H1 (cell line): ENCODE results near the gene PGAP3. TPM values are rescaled to one million over a fixed set of nuclear protein-coding genes. Genes with fewer than 3 reads are reported as not detected.

ENCODE experiments used
- CTCF ChIA-PET: fragments of 300-600 bp; sonication (Branson Sonifier 250); formaldehyde crosslinking; loops from one replicate; lab custom pipeline; 2021; ENCODE audit not compliant: partially characterized antibody; lab: Charles Lee
- POLR2A ChIA-PET: fragments of 300-600 bp; sonication (Branson Sonifier 250); formaldehyde crosslinking; loops from one replicate; lab custom pipeline; 2021; ENCODE audit warnings: inconsistent platforms; ENCODE audit not compliant: partially characterized antibody; lab: Charles Lee
- DNase-seq, 2 experiments: peaks; one replicate each; pipeline versions ENCODE4 v3.0.0 to v3.0.0-alpha.2; 2010 to 2022; ENCODE audit warnings: low spot score in 2 of 2, low read depth in 1 of 2, mixed read lengths in 1 of 2
- FAIRE-seq: peaks from 2 replicates; lab custom pipeline; 2011; peaks lifted over from hg19 to GRCh38; lab: Jason Lieb, UNC
- H2AFZ ChIP-seq: 2 replicates; pipeline ENCODE4 v1.8.1; 2012; ENCODE audit warnings: low read length, inconsistent platforms
- H2AK5ac ChIP-seq: 2 replicates; pipeline ENCODE4 v1.6.1; 2013; ENCODE audit warnings: low read depth, low read length
- H2BK120ac ChIP-seq: replicated peaks from 2 replicates; pipeline ENCODE3; 2013; ENCODE audit warnings: low read depth, low read length, inconsistent platforms
- H2BK12ac ChIP-seq: 2 replicates; pipeline ENCODE4 v1.6.1; 2013; ENCODE audit warnings: low read depth, low read length
- H2BK15ac ChIP-seq: 2 replicates; pipeline ENCODE4 v1.6.1; 2013; ENCODE audit warnings: low read length
- H2BK20ac ChIP-seq: 2 replicates; pipeline ENCODE4 v1.6.1; 2013; ENCODE audit warnings: low read length
- H2BK5ac ChIP-seq: 2 replicates; pipeline ENCODE4 v1.6.1; 2013; ENCODE audit warnings: low read depth, low read length
- H3K14ac ChIP-seq: 2 replicates; pipeline ENCODE4 v1.6.1; 2013; ENCODE audit warnings: inconsistent platforms; ENCODE audit not compliant: insufficient read length
- H3K18ac ChIP-seq: 2 replicates; pipeline ENCODE4 v1.6.1; 2013; ENCODE audit warnings: low read length; ENCODE audit errors: extremely low read depth
- H3K23ac ChIP-seq: 2 replicates; pipeline ENCODE4 v1.6.1; 2013; ENCODE audit warnings: inconsistent platforms; ENCODE audit not compliant: insufficient read length
- H3K23me2 ChIP-seq: 2 replicates; pipeline ENCODE4 v1.6.1; 2013; ENCODE audit warnings: low read depth, low read length
- H3K27ac ChIP-seq: 2 replicates; pipeline ENCODE4 v1.6.1; 2011; ENCODE audit warnings: low read depth, low read length, inconsistent platforms
- H3K27me3 ChIP-seq, 4 experiments: replicated peaks in 1 of 4; 1 replicate in 1 of 4; 2 replicates in 3 of 4; pipeline versions ENCODE4 v1.6.1 to v1.8.1; 2011 to 2013; ENCODE audit warnings: low read length in 3 of 4, mild to moderate bottlenecking in 3 of 4, inconsistent platforms in 2 of 4, mixed read lengths in 2 of 4, moderate library complexity in 1 of 4; ENCODE audit not compliant: control insufficient read depth in 3 of 4, insufficient read depth in 3 of 4; ENCODE audit errors: extremely low read depth in 1 of 4
- H3K36me3 ChIP-seq, 4 experiments: 2 replicates each; pipeline versions ENCODE4 v1.6.1 to v1.8.1; 2011 to 2013; ENCODE audit warnings: mild to moderate bottlenecking in 4 of 4, low read length in 3 of 4, moderate library complexity in 2 of 4, control low read depth in 1 of 4, inconsistent platforms in 1 of 4; ENCODE audit not compliant: insufficient read depth in 4 of 4, control insufficient read depth in 2 of 4
- H3K4ac ChIP-seq: replicated peaks from 2 replicates; pipeline ENCODE3; 2013; ENCODE audit warnings: low read length, low read depth, mixed read lengths, inconsistent platforms; ENCODE audit not compliant: insufficient read length
- H3K4me1 ChIP-seq, 4 experiments: replicated peaks in 1 of 4; 1 replicate in 1 of 4; 2 replicates in 3 of 4; pipeline versions ENCODE4 v1.6.1 to v1.8.1; 2011 to 2013; ENCODE audit warnings: low read length in 3 of 4, inconsistent platforms in 2 of 4, mixed read lengths in 1 of 4; ENCODE audit not compliant: insufficient read depth in 4 of 4, control insufficient read depth in 3 of 4
- H3K4me2 ChIP-seq, 2 experiments: 2 replicates each; pipeline versions ENCODE4 v1.6.1 to v1.8.1; 2011 to 2013; ENCODE audit warnings: low read depth in 2 of 2, low read length in 2 of 2, control low read depth in 1 of 2, inconsistent platforms in 1 of 2, mild to moderate bottlenecking in 1 of 2; ENCODE audit not compliant: insufficient read depth in 1 of 2
- H3K4me3 ChIP-seq, 4 experiments: fragments of 200-600, 300-600 bp in 1 of 4; sonication (generic), shearing (Covaris generic), sonication (Bioruptor Twin) in 1 of 4; 2 replicates each; pipeline versions ENCODE4 v1.5.1 to v1.8.1; 2011 to 2016; ENCODE audit warnings: low read length in 4 of 4, low read depth in 3 of 4, control low read depth in 2 of 4, inconsistent platforms in 2 of 4, mild to moderate bottlenecking in 2 of 4, mixed read lengths in 1 of 4, moderate library complexity in 1 of 4; ENCODE audit not compliant: insufficient read depth in 2 of 4; ENCODE audit errors: extremely low read depth in 1 of 4
- H3K56ac ChIP-seq: replicated peaks from 2 replicates; pipeline ENCODE3; 2013; ENCODE audit warnings: low read depth, mild to moderate bottlenecking, mixed read lengths, low read length, inconsistent platforms; ENCODE audit not compliant: insufficient read length
- H3K79me1 ChIP-seq: 2 replicates; pipeline ENCODE4 v1.6.1; 2013; ENCODE audit warnings: low read depth, low read length, control low read depth
- H3K79me2 ChIP-seq, 2 experiments: 2 replicates each; pipeline versions ENCODE4 v1.6.1 to v1.8.1; 2012 to 2013; ENCODE audit warnings: low read length in 2 of 2, mild to moderate bottlenecking in 2 of 2, inconsistent platforms in 1 of 2; ENCODE audit not compliant: insufficient read depth in 2 of 2, control insufficient read depth in 1 of 2
- H3K9ac ChIP-seq, 4 experiments: replicated peaks in 1 of 4; 1 replicate in 1 of 4; 2 replicates in 3 of 4; pipeline versions ENCODE4 v1.6.1 to v1.8.1; 2011 to 2013; ENCODE audit warnings: low read depth in 3 of 4, low read length in 3 of 4, control low read depth in 2 of 4, mild to moderate bottlenecking in 2 of 4, moderate library complexity in 2 of 4, inconsistent platforms in 1 of 4; ENCODE audit errors: extremely low read depth in 1 of 4
- H3K9me3 ChIP-seq, 2 experiments: 2 replicates each; pipeline versions ENCODE4 v1.6.1 to v1.8.1; 2012 to 2013; ENCODE audit warnings: mild to moderate bottlenecking in 2 of 2, moderate library complexity in 2 of 2, control low read depth in 1 of 2, inconsistent platforms in 1 of 2, low read depth in 1 of 2, low read length in 1 of 2, mixed read lengths in 1 of 2; ENCODE audit not compliant: insufficient read depth in 2 of 2
- H4K20me1 ChIP-seq, 2 experiments: replicated peaks in 1 of 2; 2 replicates each; pipeline versions ENCODE3 to v1.8.1; 2011 to 2013; ENCODE audit warnings: inconsistent platforms in 2 of 2, low read length in 2 of 2, mild to moderate bottlenecking in 1 of 2; ENCODE audit not compliant: insufficient read depth in 2 of 2, control insufficient read depth in 1 of 2
- H4K5ac ChIP-seq: 2 replicates; pipeline ENCODE4 v1.6.1; 2013; ENCODE audit warnings: low read length, low read depth, mixed read lengths, inconsistent platforms; ENCODE audit not compliant: insufficient read length
- H4K8ac ChIP-seq: 2 replicates; pipeline ENCODE4 v1.8.0; 2013; ENCODE audit warnings: mild to moderate bottlenecking, moderate library complexity, low read length, inconsistent platforms; ENCODE audit not compliant: insufficient read depth; ENCODE audit errors: extremely low read depth
- H4K91ac ChIP-seq: replicated peaks from 2 replicates; pipeline ENCODE3; 2013; ENCODE audit warnings: low read length, mixed read lengths, inconsistent platforms; ENCODE audit not compliant: insufficient read length
- ASH2L ChIP-seq: fragments of 200-600, 300-600 bp; sonication (generic); IDR thresholded peaks from one replicate; pipeline ENCODE4 v1.7.1; 2017; ENCODE audit warnings: low read length
- BACH1 ChIP-seq: IDR thresholded peaks from 2 replicates; pipeline ENCODE4 v1.6.1; 2012; ENCODE audit warnings: low read length, improper control_type of control experiment
- BCL11A ChIP-seq, 2 experiments: IDR thresholded peaks; one replicate each; pipeline ENCODE4 v1.6.1; 2011; ENCODE audit warnings: low read depth in 2 of 2, low read length in 2 of 2, mild to moderate bottlenecking in 2 of 2
- CTBP2 ChIP-seq: IDR thresholded peaks from 2 replicates; pipeline ENCODE4 v1.7.0; 2011; ENCODE audit warnings: borderline replicate concordance, mild to moderate bottlenecking, moderate library complexity, mixed read lengths, low read length; ENCODE audit not compliant: insufficient read depth, insufficient read length
- HDAC2 ChIP-seq, 2 experiments: fragments of 300-600 bp in 1 of 2; sonication (generic) in 1 of 2; IDR thresholded peaks; 2 replicates each; pipeline ENCODE4 v1.6.1; 2011 to 2012; ENCODE audit warnings: low read depth in 2 of 2, low read length in 2 of 2, mild to moderate bottlenecking in 2 of 2, moderate library complexity in 2 of 2, borderline replicate concordance in 1 of 2, inconsistent platforms in 1 of 2
- KDM1A ChIP-seq: fragments of 200-600, 300-600 bp; sonication (generic); IDR thresholded peaks from 2 replicates; pipeline ENCODE4 v1.7.1; 2016; ENCODE audit warnings: mild to moderate bottlenecking, low read length, borderline replicate concordance
- KDM4A ChIP-seq: IDR thresholded peaks from one replicate; pipeline ENCODE4 v1.7.1; 2012; ENCODE audit warnings: low read depth, mild to moderate bottlenecking, moderate library complexity, low read length, inconsistent platforms; ENCODE audit not compliant: severe bottlenecking
- SIRT6 ChIP-seq: IDR thresholded peaks from one replicate; pipeline ENCODE4 v1.7.1; 2012; ENCODE audit warnings: low read length, inconsistent platforms
- WGBS, 2 experiments: shearing (Covaris generic) in 1 of 2; methylation state at CpG; one replicate each; pipeline versions ENCODE4 v1.1.6 to v1.1.7; 2013 to 2015; ENCODE audit warnings: low lambda C conversion rate in 2 of 2, mixed read lengths in 2 of 2, inconsistent platforms in 1 of 2, low coverage in 1 of 2, missing lambda C conversion rate in 1 of 2; ENCODE audit not compliant: insufficient replicate concordance in 2 of 2, insufficient coverage in 1 of 2, insufficient read length in 1 of 2; ENCODE audit errors: extremely low coverage in 1 of 2, missing lambda C conversion rate in 1 of 2; 5-methylcytosine and 5-hydroxymethylcytosine counted together
- polyA plus RNA-seq, 7 experiments: library from polyadenylated mRNA; depleted of rRNA in 3 of 7; stranded (reverse) in 5 of 7; unstranded in 2 of 7; fragments of >200 nt in 5 of 7; fragments of 200-250 nt in 2 of 7; gene quantifications; 1 replicate in 5 of 7; 2 replicates in 1 of 7; 4 replicates in 1 of 7; pipeline versions ENCODE4 v1.2.1 to v1.2.3, GENCODE V29; 2011 to 2013; ENCODE audit warnings: missing spikeins in 2 of 7, mixed read lengths in 2 of 7
- total RNA-seq: library from RNA; stranded (reverse); fragmentation: NEBNext Ultra II Directional; extraction: Animal tissue kit (Norgen Biotek cat#: 25700); gene quantifications from 2 replicates; pipeline ENCODE4 v1.2.1, GENCODE V29; 2021
- TF ChIP-seq, protein P1 (sequence below): IDR thresholded peaks from 2 replicates; pipeline ENCODE4 v1.6.1; 2012; ENCODE audit warnings: inconsistent platforms

PGAP3 gene
- total and polyA plus RNA-seq, 2 of the 8 experiments (the other 6 are each of a cell fraction or from before 2014, with no cell fraction given): 21.0 to 30.7 TPM

DNA sequence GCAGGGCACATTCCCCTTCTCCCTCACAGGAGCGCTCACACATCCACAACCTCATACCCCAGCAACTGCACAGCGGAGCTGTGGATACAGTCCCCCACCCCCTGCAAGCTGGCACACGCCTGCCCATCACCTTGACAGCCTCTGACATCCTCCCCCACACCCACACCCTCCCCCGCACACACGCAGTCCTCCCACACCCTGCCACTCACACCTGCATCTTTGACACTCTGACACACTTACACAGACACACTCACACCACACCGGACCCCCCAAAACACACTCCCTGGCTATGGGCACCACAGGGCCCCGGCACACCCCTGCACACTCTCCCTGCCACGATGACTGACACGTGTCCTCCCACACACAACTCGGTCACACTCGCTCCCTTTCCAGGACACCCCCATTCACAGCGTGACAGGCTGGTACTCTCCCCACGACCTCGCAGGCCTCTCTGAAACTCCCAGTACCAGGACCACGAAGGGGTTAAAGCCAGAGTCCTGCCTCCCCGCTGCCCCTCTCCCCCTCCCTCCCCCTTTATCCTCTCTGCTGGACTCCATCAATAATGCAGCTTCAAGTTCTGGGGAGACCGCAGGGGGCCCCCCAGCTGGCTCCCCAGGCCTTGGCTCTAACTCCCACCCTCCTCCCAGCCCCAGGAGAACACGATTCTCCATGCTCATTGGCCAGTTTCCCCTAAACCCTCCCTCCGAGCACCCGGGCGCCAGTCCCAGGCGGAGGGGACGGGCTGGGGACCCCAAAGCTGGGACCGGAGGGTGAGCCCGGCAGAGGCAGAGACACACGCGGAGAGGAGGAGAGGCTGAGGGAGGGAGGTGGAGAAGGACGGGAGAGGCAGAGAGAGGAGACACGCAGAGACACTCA lies 61.4 kb downstream of the PGAP3 start, which contains the start of gene PPP1R1B:
PPP1R1B (plus strand) TSS at position 782 of the 876 bp plus-strand sequence. CDS start 441 bp downstream, outside the sequence.
- TF ChIP-seq KDM4A: no peak
- TF ChIP-seq HDAC2 (IDR thresholded peaks at IDR 0.05; ENCODE audit: borderline replicate concordance in 1 of 2, low read depth in 2 of 2, low read length in 2 of 2): peak in 1 of 2 experiments; percentile 10; a peak in 2 of 4 replicates
- TF ChIP-seq, protein P1, sequence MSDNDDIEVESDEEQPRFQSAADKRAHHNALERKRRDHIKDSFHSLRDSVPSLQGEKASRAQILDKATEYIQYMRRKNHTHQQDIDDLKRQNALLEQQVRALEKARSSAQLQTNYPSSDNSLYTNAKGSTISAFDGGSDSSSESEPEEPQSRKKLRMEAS: peak; percentile 57; the same call in 1 of the 2 replicates
- no peak for TF ChIP-seq BCL11A (IDR thresholded peaks at IDR 0.05; ENCODE audit: low read depth in 2 of 2, low read length in 2 of 2)
- TF ChIP-seq CTBP2: peak; percentile 67
- peak; percentile 34; the same call in 1 of the 2 replicates for TF ChIP-seq BACH1
- peak; percentile 31; the same call in 1 of the 2 replicates for TF ChIP-seq KDM1A
- TF ChIP-seq ASH2L: peak; percentile 74
- TF ChIP-seq SIRT6: no peak
- peak within 1 kb of the TSS; percentile 55 for H3K4ac ChIP-seq
- peak within 1 kb of the TSS; percentile 95 for H3K18ac ChIP-seq
- H2AK5ac ChIP-seq: peak within 1 kb of the TSS; percentile 87
- no peaks in the 10 kb centered on the region for H3K79me2 ChIP-seq
- H2BK20ac ChIP-seq: peak within 1 kb of the TSS; percentile 94; the same call in 1 of the 2 replicates
- ChIA-PET CTCF (interaction anchor here (1.5 to 49.2 kb wide), 8 partner anchors 3 to 127 kb away, joined by 6 to 1885 read pairs (median 225); partner anchors contain the start of genes ERBB2, NEUROD2, PGAP3 and PNMT), POLR2A (interaction anchor here (0.8 to 1.9 kb wide), 14 partner anchors 12 to 373 kb away, joined by 3 to 6 read pairs (median 3); partner anchors contain the start of genes ERBB2 and PNMT)
- H4K91ac ChIP-seq: peak within 1 kb of the TSS; percentile 29
- H4K8ac ChIP-seq: no peak within 1 kb of the TSS
- H3K23ac ChIP-seq: no peak within 1 kb of the TSS
- WGBS, 2 experiments: 17% methylated on average over 28 of the region's 29 CpGs; no CpG with 5 or more reads in 1 of the 2 experiments
- H3K4me3 ChIP-seq: peak within 1 kb of the TSS; percentile 64 to 75 (median 68)
- H3K9ac ChIP-seq: no peak within 1 kb of the TSS
- H3K4me1 ChIP-seq: peaks cover 8 to 45% (median 33%) of the 10 kb centered on the region in 4 experiments
- H3K23me2 ChIP-seq: peaks cover 12% of the 10 kb centered on the region
- H2BK5ac ChIP-seq: peak within 1 kb of the TSS; percentile 89; the same call in 1 of the 2 replicates
- peak within 1 kb of the TSS; percentile 92; the same call in 1 of the 2 replicates for H2BK15ac ChIP-seq
- no peaks in the 10 kb centered on the region for H3K36me3 ChIP-seq
- no peak within 1 kb of the TSS for H3K14ac ChIP-seq
- no peak within 1 kb of the TSS for H3K27ac ChIP-seq
- no peak within 1 kb of the TSS for H2BK120ac ChIP-seq
- FAIRE-seq (no peak), DNase-seq (peak in 1 of 2 experiments; percentile 75)
- peak within 1 kb of the TSS; percentile 42 for H3K56ac ChIP-seq
- H2BK12ac ChIP-seq: peak within 1 kb of the TSS; percentile 99; the same call in 1 of the 2 replicates
- H3K79me1 ChIP-seq: 0 out of 2 replicates have a peak, but pooled peaks cover 2% of the 10 kb centered on the region
- H4K5ac ChIP-seq: peak within 1 kb of the TSS; percentile 51
- peaks cover 0 to 1% of the 10 kb centered on the region in 2 experiments for H4K20me1 ChIP-seq
- peaks cover 2 to 39% (median 35%) of the 10 kb centered on the region in 4 experiments for H3K27me3 ChIP-seq
- H3K9me3 ChIP-seq: no peaks in the 10 kb centered on the region
- peak within 1 kb of the TSS; percentile 87; the same call in 1 of the 2 replicates for H2AFZ ChIP-seq
- peak within 1 kb of the TSS; percentile 84 to 86 for H3K4me2 ChIP-seq
